Measurements from ENCODE around the gene CEP192. TPM values are rescaled to one million over a fixed set of nuclear protein-coding genes. Genes with fewer than 3 reads are reported as not detected.
A peak's percentile ranks its signal among the peaks of the same experiment; 100 is the strongest.

CEP192 gene
- total RNA-seq, 1 donor from 2014 or later: 39.6 TPM

DNA sequence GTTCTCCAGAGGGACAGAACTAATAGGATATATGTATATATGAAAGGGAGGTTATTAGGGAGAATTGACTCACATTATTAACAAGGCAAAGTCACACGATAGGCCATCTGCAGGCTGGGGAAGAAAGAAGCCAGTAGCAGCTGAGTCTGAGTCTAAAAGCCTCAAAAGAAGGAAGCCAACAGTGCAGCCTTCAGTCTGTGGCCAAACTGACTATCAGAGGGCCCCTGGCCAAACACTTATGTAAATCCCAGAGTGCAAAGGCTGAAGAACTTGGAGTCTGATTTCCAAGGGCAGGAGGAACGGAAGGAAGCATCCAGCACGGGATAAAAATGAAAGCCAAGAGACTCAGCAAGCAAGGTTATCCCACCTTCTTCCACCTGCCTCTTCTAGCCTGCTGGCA lies 119.4 kb downstream of the CEP192 start:
- DNase-seq (ENCODE audit: low read depth, low spot score): no peak
- H3K27me3 Mint-ChIP-seq (ENCODE audit: low read depth): no peaks in the 10 kb centered on the region
- TF ChIP-seq CTCF (conservative IDR thresholded peaks at IDR 0.05): no peak
- H3K9me3 Mint-ChIP-seq: peaks cover 6% of the 10 kb centered on the region
- peaks cover 48% of the 10 kb centered on the region for H3K36me3 Mint-ChIP-seq (ENCODE audit: low read depth)
- no peak overlapping the region for H3K27ac Mint-ChIP-seq (ENCODE audit: unreplicated experiment)
- peaks cover 10% of the 10 kb centered on the region for H3K4me1 Mint-ChIP-seq
- H3K4me3 Mint-ChIP-seq: no peak overlapping the region

GRCh38 chr18:13112982-13113381 lies 121.8 kb downstream of the CEP192 start:
- Mint-ChIP-seq H3K4me1 (peaks cover 10% of the 10 kb centered on the region), H3K27me3 (ENCODE audit: low read depth) (no peaks in the 10 kb centered on the region), H3K4me3 (no peak overlapping the region), H3K27ac (ENCODE audit: unreplicated experiment) (no peak overlapping the region), H3K9me3 (peaks cover 3% of the 10 kb centered on the region), H3K36me3 (ENCODE audit: low read depth) (peaks cover 25% of the 10 kb centered on the region)
- TF ChIP-seq CTCF (conservative IDR thresholded peaks at IDR 0.05): peak; percentile 64
- peak; percentile 69 for DNase-seq (ENCODE audit: low read depth, low spot score)

- no peaks in the 10 kb centered on the region for H3K27me3 Mint-ChIP-seq (ENCODE audit: low read depth)
- no peak for DNase-seq (ENCODE audit: low read depth, low spot score)
- no peaks in the 10 kb centered on the region for H3K9me3 Mint-ChIP-seq
- peaks cover 32% of the 10 kb centered on the region for H3K4me1 Mint-ChIP-seq
- H3K27ac Mint-ChIP-seq (ENCODE audit: unreplicated experiment): no peak overlapping the region
- H3K4me3 Mint-ChIP-seq: no peak overlapping the region
- no peak for TF ChIP-seq CTCF (conservative IDR thresholded peaks at IDR 0.05)
- peaks cover 4% of the 10 kb centered on the region for H3K36me3 Mint-ChIP-seq (ENCODE audit: low read depth)
These were observed 129.1 kb downstream of the CEP192 start for GRCh38 chr18:13120255-13120654.

DNA sequence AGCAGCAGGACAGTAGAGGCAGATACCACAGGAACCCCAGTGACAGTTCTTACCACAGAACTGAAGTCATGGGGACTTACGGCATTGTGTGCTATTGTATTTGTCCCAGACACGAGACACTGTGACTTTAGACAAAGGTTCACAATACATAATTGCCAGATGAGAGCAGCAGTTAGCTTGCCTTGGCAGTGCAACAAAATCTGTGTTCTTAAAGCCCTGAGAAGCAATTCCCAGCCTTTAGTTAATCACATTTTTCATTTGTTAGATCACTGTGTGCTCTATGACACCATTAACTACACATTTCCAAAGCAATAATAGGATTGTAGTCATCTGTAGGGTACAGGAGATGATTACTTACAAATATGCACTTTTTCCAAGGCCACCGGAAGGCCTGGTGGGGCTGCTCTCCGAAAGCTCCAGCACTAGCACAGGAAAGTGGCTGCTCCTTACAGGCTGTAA lies 129.8 kb downstream of the CEP192 start:
- no peaks in the 10 kb centered on the region for H3K9me3 Mint-ChIP-seq
- H3K27ac Mint-ChIP-seq (ENCODE audit: unreplicated experiment): peak overlapping the region; percentile 39
- H3K4me1 Mint-ChIP-seq: peaks cover 37% of the 10 kb centered on the region
- peak overlapping the region; percentile 3 for H3K4me3 Mint-ChIP-seq
- TF ChIP-seq CTCF (conservative IDR thresholded peaks at IDR 0.05): no peak
- peaks cover 4% of the 10 kb centered on the region for H3K36me3 Mint-ChIP-seq (ENCODE audit: low read depth)
- no peaks in the 10 kb centered on the region for H3K27me3 Mint-ChIP-seq (ENCODE audit: low read depth)
- DNase-seq (ENCODE audit: low read depth, low spot score): no peak

GRCh38 chr18:13124411-13124810 lies 133.2 kb downstream of the CEP192 start:
- H3K27ac Mint-ChIP-seq (ENCODE audit: unreplicated experiment): no peak overlapping the region
- H3K4me3 Mint-ChIP-seq: no peak overlapping the region
- no peak for DNase-seq (ENCODE audit: low read depth, low spot score)
- H3K9me3 Mint-ChIP-seq: no peaks in the 10 kb centered on the region
- H3K27me3 Mint-ChIP-seq (ENCODE audit: low read depth): no peaks in the 10 kb centered on the region
- no peak for TF ChIP-seq CTCF (conservative IDR thresholded peaks at IDR 0.05)
- H3K36me3 Mint-ChIP-seq (ENCODE audit: low read depth): peaks cover 6% of the 10 kb centered on the region
- peaks cover 37% of the 10 kb centered on the region for H3K4me1 Mint-ChIP-seq

DNA sequence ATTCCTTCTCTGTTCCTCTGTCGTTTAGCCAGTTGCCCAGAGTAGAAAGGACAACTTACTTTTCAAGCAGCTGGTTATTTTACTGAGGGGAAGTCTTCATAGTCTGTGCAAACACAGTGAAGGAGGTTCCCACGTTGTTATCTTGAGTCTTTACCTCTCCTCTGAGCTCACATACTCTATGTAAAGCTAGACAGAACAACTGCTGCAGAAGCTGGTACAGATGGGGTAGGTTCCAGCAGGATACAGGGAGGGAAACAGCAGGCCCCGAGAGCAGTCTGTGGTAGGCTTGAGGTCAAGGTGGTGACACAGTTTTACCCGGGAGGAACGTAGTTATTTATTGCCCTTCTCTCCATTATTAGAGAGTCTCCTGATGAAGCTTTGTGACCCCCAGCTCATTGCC lies 134.0 kb downstream of the CEP192 start:
- Mint-ChIP-seq H3K27me3 (ENCODE audit: low read depth) (no peaks in the 10 kb centered on the region), H3K9me3 (no peaks in the 10 kb centered on the region), H3K36me3 (ENCODE audit: low read depth) (peaks cover 10% of the 10 kb centered on the region), H3K4me1 (peaks cover 36% of the 10 kb centered on the region), H3K4me3 (no peak overlapping the region), H3K27ac (ENCODE audit: unreplicated experiment) (peak overlapping the region; percentile 36)
- no peak for TF ChIP-seq CTCF (conservative IDR thresholded peaks at IDR 0.05)
- no peak for DNase-seq (ENCODE audit: low read depth, low spot score)

All from neural crest cell (in vitro differentiated cells).